GM12865 (cell line): ENCODE results near the gene LHFPL2.
A peak's percentile ranks its signal among the peaks of the same experiment; 100 is the strongest.

Experiments used
- DNase-seq: peaks from one replicate; pipeline ENCODE4 v3.0.0; 2010; ENCODE audit warnings: low read depth
- H3K4me3 ChIP-seq: 2 replicates; pipeline ENCODE4 v1.5.1; 2011; ENCODE audit warnings: mild to moderate bottlenecking, low read depth, low read length, control low read depth
- CTCF ChIP-seq: IDR thresholded peaks from 2 replicates; pipeline ENCODE4 v1.5.1; 2011; ENCODE audit warnings: low read length, control low read depth, low read depth, inconsistent platforms; ENCODE audit not compliant: insufficient read depth; ENCODE audit errors: missing control alignments

The LHFPL2 gene

DNA sequence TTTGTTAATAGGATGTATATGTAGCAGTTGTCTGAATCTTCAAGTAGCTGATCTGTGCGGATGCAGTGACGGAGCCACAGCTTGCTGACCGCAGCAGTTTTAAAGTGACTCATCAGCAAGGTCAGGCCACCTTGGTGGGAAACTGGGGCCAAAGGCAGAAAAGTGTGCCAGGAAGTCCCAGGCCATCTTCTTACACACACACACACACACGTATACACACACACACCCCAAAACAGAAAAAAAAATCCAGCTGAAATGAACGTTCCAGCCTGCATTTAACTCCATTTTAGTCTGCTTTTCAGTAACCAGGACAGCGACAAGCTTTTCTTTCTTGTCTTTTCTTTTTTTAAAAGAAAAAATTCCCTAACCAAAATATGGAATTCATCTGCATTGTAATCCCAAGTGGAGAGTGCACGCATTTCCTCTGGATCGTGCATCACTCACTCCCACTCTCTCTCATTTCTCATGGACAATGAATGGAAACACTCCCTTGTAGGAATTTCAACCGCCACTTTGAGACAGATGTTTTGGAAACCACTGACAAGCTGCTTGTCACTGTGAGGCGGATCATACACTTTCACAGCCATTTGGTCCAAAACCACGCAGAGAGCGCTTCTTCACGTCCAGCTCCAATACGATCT lies 103.9 kb downstream of the LHFPL2 start:
- DNase-seq: peak; percentile 57
- H3K4me3 ChIP-seq: no peak overlapping the region
- no peak for TF ChIP-seq CTCF

GRCh38 chr5:78543916-78544315 lies 104.7 kb downstream of the LHFPL2 start:
- DNase-seq: no peak
- no peak for TF ChIP-seq CTCF
- no peak overlapping the region for H3K4me3 ChIP-seq

- no peak overlapping the region for H3K4me3 ChIP-seq
- no peak for TF ChIP-seq CTCF
Observed at GRCh38 chr5:78543292-78543691, 105.3 kb downstream of the LHFPL2 start.

DNA sequence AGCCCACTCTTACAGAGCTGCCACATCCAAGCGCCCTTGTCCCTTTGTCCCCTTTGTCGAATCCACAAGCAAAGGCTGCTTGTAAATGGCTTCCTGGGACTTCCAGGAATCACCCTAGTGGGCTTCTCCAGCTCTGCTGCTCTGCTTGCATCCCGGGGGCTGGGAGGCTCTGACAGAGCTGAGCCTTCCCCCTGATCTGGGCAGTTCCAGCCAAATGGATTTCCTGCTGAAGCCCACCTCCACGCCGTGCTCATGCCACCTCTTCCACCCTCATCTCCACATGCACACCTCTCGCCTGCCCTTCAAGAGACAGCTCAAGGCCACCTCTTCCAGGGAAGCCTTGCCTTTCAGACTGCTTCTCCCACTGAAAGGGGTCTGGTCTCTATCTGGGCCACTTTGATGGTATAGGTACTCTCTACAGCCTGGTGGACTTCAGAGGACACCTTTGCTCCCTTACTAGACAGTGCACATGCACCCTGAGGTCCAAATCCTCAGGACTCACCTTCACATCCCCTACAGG lies 106.2 kb downstream of the LHFPL2 start:
- no peak for DNase-seq
- no peak for TF ChIP-seq CTCF
- H3K4me3 ChIP-seq: no peak overlapping the region

More at GRCh38 chr5:78543292-78543691, 105.3 kb downstream of the LHFPL2 start:
- no peak for DNase-seq

GRCh38 chr5:78541086-78541654 lies 107.4 kb downstream of the LHFPL2 start:
- no peak for TF ChIP-seq CTCF

GRCh38 chr5:78540335-78541085 lies 108.1 kb downstream of the LHFPL2 start:
- H3K4me3 ChIP-seq: no peak overlapping the region
- no peak for DNase-seq
- TF ChIP-seq CTCF: no peak

More at GRCh38 chr5:78541086-78541654, 107.4 kb downstream of the LHFPL2 start:
- no peak overlapping the region for H3K4me3 ChIP-seq
- DNase-seq: no peak
